ENCODE data around the gene RALGAPA2.

RALGAPA2 gene

GRCh38 chr20:20561841-20562240 lies 150.6 kb downstream of the RALGAPA2 start:
- TF ChIP-seq, protein P1, sequence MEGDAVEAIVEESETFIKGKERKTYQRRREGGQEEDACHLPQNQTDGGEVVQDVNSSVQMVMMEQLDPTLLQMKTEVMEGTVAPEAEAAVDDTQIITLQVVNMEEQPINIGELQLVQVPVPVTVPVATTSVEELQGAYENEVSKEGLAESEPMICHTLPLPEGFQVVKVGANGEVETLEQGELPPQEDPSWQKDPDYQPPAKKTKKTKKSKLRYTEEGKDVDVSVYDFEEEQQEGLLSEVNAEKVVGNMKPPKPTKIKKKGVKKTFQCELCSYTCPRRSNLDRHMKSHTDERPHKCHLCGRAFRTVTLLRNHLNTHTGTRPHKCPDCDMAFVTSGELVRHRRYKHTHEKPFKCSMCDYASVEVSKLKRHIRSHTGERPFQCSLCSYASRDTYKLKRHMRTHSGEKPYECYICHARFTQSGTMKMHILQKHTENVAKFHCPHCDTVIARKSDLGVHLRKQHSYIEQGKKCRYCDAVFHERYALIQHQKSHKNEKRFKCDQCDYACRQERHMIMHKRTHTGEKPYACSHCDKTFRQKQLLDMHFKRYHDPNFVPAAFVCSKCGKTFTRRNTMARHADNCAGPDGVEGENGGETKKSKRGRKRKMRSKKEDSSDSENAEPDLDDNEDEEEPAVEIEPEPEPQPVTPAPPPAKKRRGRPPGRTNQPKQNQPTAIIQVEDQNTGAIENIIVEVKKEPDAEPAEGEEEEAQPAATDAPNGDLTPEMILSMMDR (IDR thresholded peaks at IDR 0.05; ENCODE audit: control insufficient read depth, insufficient read depth, low read depth, low read length, missing control alignments) = no peak
- DNase-seq (ENCODE audit: low read depth) = no peak
- no peak overlapping the region for H3K4me3 ChIP-seq (ENCODE audit: control insufficient read depth, low read depth, low read length)

DNA sequence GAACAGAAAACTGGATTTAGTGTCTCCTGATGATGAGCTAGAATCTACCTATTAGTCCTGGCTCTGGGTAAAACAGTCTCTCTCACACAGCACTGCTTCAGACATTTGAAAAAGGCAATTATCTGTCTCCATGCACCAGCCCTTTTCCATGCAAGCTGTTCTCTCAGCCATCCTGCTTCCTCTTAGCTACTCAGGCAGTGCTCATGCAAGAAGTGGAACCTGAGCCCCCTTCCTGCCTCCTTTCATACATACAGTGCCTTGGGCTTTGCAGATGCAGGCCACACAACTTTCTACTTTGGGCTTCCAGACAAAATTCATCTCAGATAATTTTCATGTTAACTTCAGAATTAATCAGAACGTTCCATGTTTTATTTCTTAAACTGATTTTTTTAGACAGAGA lies 151.3 kb downstream of the RALGAPA2 start:
- TF ChIP-seq, protein P1 (IDR thresholded peaks at IDR 0.05; ENCODE audit: control insufficient read depth, insufficient read depth, low read depth, low read length, missing control alignments) = no peak
- no peak overlapping the region for H3K4me3 ChIP-seq (ENCODE audit: control insufficient read depth, low read depth, low read length)
- DNase-seq (ENCODE audit: low read depth) = no peak

DNA sequence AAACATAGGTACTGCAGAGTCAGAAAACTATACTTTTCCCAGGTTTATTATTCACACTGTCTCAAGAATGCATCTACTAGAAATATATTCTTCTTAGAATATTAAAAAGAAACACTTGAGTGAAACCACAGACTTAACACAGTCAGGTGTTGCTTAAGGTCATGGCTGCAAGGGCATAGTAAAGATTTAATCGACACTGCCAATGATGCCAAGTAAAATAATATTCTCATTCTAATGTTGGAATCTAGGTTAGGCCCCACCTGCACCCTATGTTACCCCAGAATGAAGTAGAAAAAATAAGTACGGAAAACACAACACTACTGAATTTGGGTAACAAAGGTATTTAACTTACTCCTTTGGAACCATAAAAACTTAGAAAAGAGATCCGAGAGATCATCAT lies 155.0 kb downstream of the RALGAPA2 start:
- TF ChIP-seq, protein P1 (IDR thresholded peaks at IDR 0.05; ENCODE audit: control insufficient read depth, insufficient read depth, low read depth, low read length, missing control alignments) = no peak
- no peak for DNase-seq (ENCODE audit: low read depth)
- H3K4me3 ChIP-seq (ENCODE audit: control insufficient read depth, low read depth, low read length) = no peak overlapping the region

GRCh38 chr20:20555838-20556237 lies 156.6 kb downstream of the RALGAPA2 start:
- DNase-seq (ENCODE audit: low read depth) = no peak
- no peak overlapping the region for H3K4me3 ChIP-seq (ENCODE audit: control insufficient read depth, low read depth, low read length)
- TF ChIP-seq, protein P1 (IDR thresholded peaks at IDR 0.05; ENCODE audit: control insufficient read depth, insufficient read depth, low read depth, low read length, missing control alignments) = no peak

GRCh38 chr20:20554951-20555350 lies 157.5 kb downstream of the RALGAPA2 start:
- TF ChIP-seq, protein P1 (IDR thresholded peaks at IDR 0.05; ENCODE audit: control insufficient read depth, insufficient read depth, low read depth, low read length, missing control alignments) = no peak
- no peak overlapping the region for H3K4me3 ChIP-seq (ENCODE audit: control insufficient read depth, low read depth, low read length)
- DNase-seq (ENCODE audit: low read depth) = no peak

- TF ChIP-seq, protein P1 (IDR thresholded peaks at IDR 0.05; ENCODE audit: control insufficient read depth, insufficient read depth, low read depth, low read length, missing control alignments) = no peak
- DNase-seq (ENCODE audit: low read depth) = no peak
- no peak overlapping the region for H3K4me3 ChIP-seq (ENCODE audit: control insufficient read depth, low read depth, low read length)
These were observed 158.9 kb downstream of the RALGAPA2 start for GRCh38 chr20:20553541-20553940.

GRCh38 chr20:20552076-20552475 lies 160.4 kb downstream of the RALGAPA2 start:
- DNase-seq (ENCODE audit: low read depth) = no peak
- no peak overlapping the region for H3K4me3 ChIP-seq (ENCODE audit: control insufficient read depth, low read depth, low read length)
- TF ChIP-seq, protein P1 (IDR thresholded peaks at IDR 0.05; ENCODE audit: control insufficient read depth, insufficient read depth, low read depth, low read length, missing control alignments) = no peak

All from AG09309 (cell line).